Colon (tissue), 2 donors: ENCODE measurements around the gene CTNND2.

ENCODE experiments used
- FAIRE-seq: peaks from 2 replicates; lab custom pipeline; 2012; peaks lifted over from hg19 to GRCh38; lab: Jason Lieb, UNC
- donor health status: control.
- donor health status: control.

Gene CTNND2

GRCh38 chr5:11904265-11904906 lies at the start of gene CTNND2:
TSS of gene CTNND2 (minus strand) at chr5:11904446. CDS start at chr5:11903853, 593 bp downstream.
- no peak for FAIRE-seq

GRCh38 chr5:11946317-11946716 lies 42.1 kb upstream of the CTNND2 start:
- FAIRE-seq, result no peak

- no peak for FAIRE-seq
Observed at GRCh38 chr5:11941566-11941965, 37.3 kb upstream of the CTNND2 start.

GRCh38 chr5:11931638-11932037 lies 27.4 kb upstream of the CTNND2 start:
- no peak for FAIRE-seq

GRCh38 chr5:11928909-11929308 lies 24.7 kb upstream of the CTNND2 start:
- no peak for FAIRE-seq

- FAIRE-seq, result no peak
Observed at GRCh38 chr5:11925701-11926100, 21.5 kb upstream of the CTNND2 start.

- no peak for FAIRE-seq
Observed at GRCh38 chr5:11922394-11922793, 18.1 kb upstream of the CTNND2 start.

GRCh38 chr5:11918463-11919045 lies 14.3 kb upstream of the CTNND2 start:
- no peak for FAIRE-seq

GRCh38 chr5:11909471-11909870 lies 5.2 kb upstream of the CTNND2 start:
- FAIRE-seq, result no peak

GRCh38 chr5:11906497-11906896 lies 2.3 kb upstream of the CTNND2 start:
- FAIRE-seq, result no peak

GRCh38 chr5:11905206-11905605 lies 960 bp upstream of the CTNND2 start:
- FAIRE-seq, result no peak

GRCh38 chr5:11903614-11904264 lies 507 bp downstream of the CTNND2 start:
- FAIRE-seq, result no peak

GRCh38 chr5:11903121-11903613 lies 1.1 kb downstream of the CTNND2 start:
- no peak for FAIRE-seq

GRCh38 chr5:11902201-11902619 lies 2.0 kb downstream of the CTNND2 start:
- FAIRE-seq, result no peak

- FAIRE-seq, result no peak
Observed at GRCh38 chr5:11898787-11899186, 5.5 kb downstream of the CTNND2 start.

GRCh38 chr5:11897781-11898180 lies 6.5 kb downstream of the CTNND2 start:
- FAIRE-seq, result no peak

GRCh38 chr5:11894992-11895391 lies 9.3 kb downstream of the CTNND2 start:
- FAIRE-seq, result no peak

- FAIRE-seq, result no peak
Observed at GRCh38 chr5:11892832-11893231, 11.4 kb downstream of the CTNND2 start.

- FAIRE-seq, result no peak
Observed at GRCh38 chr5:11890777-11891176, 13.5 kb downstream of the CTNND2 start.

- FAIRE-seq, result no peak
Observed at GRCh38 chr5:11888221-11888620, 16.0 kb downstream of the CTNND2 start.

- no peak for FAIRE-seq
Observed at GRCh38 chr5:11878814-11879213, 25.4 kb downstream of the CTNND2 start.

GRCh38 chr5:11873587-11873986 lies 30.7 kb downstream of the CTNND2 start:
- no peak for FAIRE-seq

- FAIRE-seq, result no peak
Observed at GRCh38 chr5:11869203-11869602, 35.0 kb downstream of the CTNND2 start.
